ENCODE measurements around the gene CDK4.

DNA sequence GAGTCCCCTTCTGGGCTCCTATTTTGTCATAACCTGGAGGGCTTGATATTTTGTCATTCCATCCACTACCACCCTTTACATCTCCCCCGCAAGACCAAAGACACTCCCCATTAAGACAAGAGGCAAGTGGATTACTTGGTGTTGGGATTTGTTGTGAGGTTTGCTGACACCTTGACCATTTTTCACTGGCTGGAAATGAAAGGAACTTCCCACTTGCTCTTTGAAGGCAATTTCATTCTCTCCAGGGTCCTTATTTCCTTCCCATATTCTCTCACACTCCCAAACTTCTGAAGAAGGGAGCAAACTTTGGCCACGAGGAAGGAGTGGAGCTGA lies 28.5 kb downstream of the CDK4 start:
- TF ChIP-seq, protein P1, sequence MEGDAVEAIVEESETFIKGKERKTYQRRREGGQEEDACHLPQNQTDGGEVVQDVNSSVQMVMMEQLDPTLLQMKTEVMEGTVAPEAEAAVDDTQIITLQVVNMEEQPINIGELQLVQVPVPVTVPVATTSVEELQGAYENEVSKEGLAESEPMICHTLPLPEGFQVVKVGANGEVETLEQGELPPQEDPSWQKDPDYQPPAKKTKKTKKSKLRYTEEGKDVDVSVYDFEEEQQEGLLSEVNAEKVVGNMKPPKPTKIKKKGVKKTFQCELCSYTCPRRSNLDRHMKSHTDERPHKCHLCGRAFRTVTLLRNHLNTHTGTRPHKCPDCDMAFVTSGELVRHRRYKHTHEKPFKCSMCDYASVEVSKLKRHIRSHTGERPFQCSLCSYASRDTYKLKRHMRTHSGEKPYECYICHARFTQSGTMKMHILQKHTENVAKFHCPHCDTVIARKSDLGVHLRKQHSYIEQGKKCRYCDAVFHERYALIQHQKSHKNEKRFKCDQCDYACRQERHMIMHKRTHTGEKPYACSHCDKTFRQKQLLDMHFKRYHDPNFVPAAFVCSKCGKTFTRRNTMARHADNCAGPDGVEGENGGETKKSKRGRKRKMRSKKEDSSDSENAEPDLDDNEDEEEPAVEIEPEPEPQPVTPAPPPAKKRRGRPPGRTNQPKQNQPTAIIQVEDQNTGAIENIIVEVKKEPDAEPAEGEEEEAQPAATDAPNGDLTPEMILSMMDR (IDR thresholded peaks at IDR 0.05) = no peak
- no peak for TF ChIP-seq POLR2A (IDR thresholded peaks at IDR 0.05)

Data from Peyer's patch (tissue), 4 donors.